ENCODE data around the gene C12orf57.

DNA sequence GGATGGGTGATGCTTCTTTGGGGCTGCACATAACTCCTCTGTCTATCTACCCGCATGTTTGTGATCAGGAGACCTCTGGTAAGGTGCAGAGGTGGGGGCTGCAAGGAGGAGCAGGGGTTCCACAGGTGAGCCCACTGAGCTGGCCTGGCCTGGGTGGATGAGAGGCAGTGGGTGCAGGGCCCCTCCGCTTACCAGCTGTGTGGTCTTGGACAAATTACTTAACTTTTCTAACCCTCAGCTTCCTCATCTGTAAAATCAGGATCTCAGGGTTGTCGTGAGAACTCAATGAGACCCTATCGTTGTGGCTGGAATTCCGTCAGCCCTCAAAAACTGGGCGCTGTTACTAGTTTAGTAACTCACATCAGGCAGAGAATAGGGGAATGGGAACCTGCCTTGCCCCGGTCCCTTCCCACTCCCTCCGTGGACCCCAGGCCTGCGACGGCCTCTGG is 14.8 kb downstream of the C12orf57 start:
- TF ChIP-seq NBN (IDR thresholded peaks at IDR 0.05): no peak
- no peak for TF ChIP-seq CBFB (IDR thresholded peaks at IDR 0.05; ENCODE audit: low read depth)
- TF ChIP-seq, protein P1, sequence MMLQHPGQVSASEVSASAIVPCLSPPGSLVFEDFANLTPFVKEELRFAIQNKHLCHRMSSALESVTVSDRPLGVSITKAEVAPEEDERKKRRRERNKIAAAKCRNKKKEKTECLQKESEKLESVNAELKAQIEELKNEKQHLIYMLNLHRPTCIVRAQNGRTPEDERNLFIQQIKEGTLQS (IDR thresholded peaks at IDR 0.05; ENCODE audit: borderline replicate concordance, extremely low read depth, low read depth, low read length): no peak
- TF ChIP-seq, protein P2, sequence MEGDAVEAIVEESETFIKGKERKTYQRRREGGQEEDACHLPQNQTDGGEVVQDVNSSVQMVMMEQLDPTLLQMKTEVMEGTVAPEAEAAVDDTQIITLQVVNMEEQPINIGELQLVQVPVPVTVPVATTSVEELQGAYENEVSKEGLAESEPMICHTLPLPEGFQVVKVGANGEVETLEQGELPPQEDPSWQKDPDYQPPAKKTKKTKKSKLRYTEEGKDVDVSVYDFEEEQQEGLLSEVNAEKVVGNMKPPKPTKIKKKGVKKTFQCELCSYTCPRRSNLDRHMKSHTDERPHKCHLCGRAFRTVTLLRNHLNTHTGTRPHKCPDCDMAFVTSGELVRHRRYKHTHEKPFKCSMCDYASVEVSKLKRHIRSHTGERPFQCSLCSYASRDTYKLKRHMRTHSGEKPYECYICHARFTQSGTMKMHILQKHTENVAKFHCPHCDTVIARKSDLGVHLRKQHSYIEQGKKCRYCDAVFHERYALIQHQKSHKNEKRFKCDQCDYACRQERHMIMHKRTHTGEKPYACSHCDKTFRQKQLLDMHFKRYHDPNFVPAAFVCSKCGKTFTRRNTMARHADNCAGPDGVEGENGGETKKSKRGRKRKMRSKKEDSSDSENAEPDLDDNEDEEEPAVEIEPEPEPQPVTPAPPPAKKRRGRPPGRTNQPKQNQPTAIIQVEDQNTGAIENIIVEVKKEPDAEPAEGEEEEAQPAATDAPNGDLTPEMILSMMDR (IDR thresholded peaks at IDR 0.05 in 2 of 3, conservative IDR thresholded peaks at IDR 0.05 in 1 of 3; ENCODE audit: control insufficient read depth in 2 of 3, extremely low read depth in 1 of 3, insufficient read depth in 1 of 3, low read depth in 3 of 3, low read length in 3 of 3): no peak

Measured in GM12878 (cell line).